ENCODE data around the gene IGSF23.
"Not testable (repeated sequence)": the region's sequence is repeated elsewhere in the genome, so short reads cannot be mapped to it uniquely, and the experiment has no call there.

The IGSF23 gene

DNA sequence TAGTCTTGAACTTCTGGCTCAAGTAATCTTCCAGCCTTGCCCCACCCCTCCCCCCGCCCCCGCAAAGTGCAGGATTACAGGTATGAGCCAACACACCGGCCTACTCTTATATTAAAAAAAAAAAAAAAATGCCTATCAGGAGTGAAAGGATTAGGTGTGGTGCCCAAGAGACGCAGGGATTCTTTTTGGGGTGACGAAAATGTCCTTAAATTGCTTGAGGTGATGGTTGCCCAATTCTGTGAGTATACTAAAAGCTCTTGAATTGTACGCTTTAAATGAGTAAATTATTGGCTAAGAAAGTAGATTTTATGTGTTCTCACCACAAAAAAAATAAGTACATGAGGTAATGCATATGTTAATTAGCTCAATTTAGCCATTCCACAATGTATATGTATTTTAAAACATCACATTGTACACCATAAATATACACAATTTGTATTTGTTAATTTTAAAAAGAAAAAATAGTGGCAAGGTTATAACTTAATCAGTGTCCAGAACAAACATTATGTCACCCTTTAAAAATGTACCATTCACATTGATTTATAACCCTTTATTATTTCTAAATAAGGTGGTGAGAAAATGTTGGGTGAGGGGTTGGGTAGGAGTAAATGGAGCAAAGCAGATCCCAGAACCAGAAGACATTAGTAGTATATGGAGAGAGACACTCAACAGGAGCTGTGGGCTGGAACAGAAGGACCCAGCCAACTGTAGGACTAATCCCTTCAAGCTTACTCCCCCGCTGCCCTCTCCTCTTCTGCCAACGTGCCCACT lies 3.9 kb downstream of the IGSF23 start:
- DNase-seq = no peak

DNA sequence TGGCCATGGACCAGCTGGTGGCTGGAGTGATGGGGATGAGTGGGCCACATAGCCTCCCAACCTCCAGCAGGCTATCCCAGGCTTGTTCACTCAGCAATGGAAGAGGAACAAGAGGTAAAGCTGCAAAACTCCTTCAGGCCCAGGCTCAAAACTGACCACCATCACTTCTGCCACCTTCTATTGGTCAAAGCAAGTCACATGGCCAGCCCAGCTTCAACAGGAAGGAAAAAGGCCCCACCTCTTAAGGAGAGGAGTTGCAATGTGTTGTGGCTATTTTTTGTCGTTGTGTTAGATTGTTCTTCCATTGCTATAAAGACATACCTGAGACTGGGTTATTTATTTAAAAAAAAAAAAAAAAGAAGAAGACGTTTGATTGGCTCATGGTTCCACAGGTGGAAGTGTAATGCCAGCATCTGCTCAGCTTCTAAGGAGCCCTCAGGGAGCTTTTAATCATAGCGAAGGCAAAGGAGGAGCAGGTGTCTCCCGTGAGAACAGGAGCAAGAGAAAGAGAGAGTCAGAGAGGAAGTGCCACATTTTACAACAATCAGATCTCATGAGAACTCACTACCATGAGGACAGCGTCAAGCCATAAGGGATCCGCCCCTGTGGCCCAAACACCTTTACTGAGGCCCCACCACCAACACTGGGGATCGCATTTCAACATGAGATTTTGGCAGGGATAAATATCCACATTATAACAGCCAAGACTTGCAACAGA lies 5.4 kb downstream of the IGSF23 start:
- DNase-seq = no peak

DNA sequence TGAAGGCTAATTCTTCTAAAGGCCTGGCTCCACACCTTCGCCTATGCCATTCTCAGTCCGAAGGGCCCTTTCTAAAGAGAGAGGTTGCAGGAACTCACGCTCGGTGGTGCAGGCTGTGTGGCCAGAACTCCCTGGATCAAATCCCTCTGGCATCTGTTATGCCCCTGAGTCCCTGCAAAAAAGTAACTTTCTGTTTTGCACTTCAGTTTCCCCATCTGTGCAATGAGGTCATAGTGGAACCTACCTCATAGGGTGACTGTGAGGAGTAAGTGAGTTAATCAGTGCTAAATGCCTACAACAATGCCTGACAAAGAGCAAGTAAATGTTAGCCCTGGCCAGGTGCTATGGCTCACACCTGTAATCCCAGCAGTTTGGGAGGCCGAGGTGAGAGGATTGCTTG lies 7.3 kb downstream of the IGSF23 start:
- DNase-seq = no peak

GRCh38 chr19:44621367-44621766 lies 8.0 kb downstream of the IGSF23 start:
- no peak for DNase-seq

GRCh38 chr19:44623080-44623479 lies 9.7 kb downstream of the IGSF23 start:
- no peak for DNase-seq

DNA sequence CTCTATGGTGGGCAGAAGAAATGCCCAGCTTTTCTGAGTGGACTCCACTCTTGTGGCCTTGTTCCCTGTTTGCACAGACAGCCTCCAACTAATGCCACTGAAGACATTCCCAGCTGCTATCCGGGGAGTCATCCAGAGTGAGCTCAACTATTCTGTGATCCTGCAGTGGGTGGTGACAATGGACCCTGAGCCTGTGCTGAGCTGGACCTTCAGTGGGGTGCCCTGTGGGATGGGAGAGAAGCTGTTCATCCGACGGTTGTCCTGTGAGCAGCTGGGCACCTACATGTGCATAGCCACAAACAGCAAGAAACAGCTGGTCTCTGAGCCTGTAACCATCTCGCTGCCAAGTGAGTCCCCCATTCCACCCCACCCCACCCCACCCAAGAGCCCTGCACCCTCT lies 10.3 kb downstream of the IGSF23 start:
- DNase-seq = no peak

DNA sequence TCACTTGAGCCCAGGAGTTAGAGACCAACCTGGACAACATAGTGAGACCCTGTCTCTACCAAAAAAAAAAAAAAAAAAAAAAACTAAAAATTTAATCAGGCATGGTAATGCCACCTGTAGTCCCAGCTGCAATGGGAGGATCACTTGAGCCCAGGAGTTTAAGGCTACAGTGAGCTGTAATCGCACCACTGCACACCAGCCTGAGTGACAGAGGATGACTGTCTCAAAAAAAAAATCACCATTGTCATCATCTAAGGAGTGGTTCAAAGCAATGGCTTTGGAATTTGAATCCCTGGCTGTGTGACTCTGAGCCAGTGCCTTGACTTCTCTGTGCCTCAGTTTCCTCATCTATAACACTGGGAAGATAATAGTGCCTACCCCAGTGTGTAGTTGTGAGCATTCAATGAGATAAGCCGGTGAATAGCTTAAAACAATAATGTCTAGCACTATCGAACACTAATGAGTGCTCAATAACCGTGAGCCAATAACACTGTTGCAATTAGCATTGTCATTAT lies 11.5 kb downstream of the IGSF23 start:
- no peak for DNase-seq

- DNase-seq = not testable (repeated sequence)
Observed at GRCh38 chr19:44625637-44626036, 12.3 kb downstream of the IGSF23 start.

DNA sequence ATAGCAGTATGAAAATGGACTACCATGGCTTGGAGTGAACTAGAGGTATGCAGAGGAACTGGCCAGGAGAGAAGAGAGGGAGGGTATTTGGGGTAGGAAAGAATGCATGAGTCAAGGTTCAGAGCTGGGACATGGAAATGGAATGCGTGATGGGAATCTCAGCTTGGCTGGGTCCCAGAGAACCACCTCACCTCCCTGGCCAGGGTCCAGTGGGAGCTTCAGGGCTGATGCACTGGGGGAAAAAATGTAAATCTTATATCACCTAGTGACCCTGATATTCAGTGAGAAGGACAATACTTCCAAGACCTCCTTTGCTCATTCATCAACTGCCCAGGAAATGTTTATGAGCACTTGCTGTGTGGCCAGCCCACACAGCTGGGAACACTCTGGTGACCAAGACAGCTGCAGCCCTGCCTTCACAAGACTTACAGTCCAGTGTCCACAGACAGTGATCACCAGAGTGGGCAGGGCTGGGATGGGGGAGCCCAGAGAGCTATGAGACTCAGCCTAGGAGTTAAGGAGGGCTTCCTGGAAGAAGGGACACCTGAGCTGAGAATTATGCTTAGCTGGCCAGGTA lies 12.8 kb downstream of the IGSF23 start:
- no peak for DNase-seq

DNA sequence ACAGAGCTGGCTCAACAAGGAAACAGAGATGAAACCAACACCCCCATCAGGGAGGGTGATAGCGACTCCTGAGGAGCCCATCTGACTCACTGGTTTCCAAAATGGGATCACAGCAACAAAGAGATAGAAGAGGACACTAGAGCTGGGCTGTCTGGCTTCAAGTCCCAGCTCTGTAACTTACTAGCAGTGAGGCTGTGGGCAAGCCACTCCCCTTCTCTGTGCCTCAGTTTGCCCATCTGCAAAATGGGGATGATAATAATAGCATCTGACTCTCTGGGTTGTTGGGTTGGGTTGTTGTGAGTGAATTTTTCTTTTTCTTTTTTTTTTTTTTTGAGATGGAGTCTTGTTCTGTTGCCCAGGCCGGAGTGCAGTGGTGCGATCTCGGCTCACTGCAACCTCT lies 14.3 kb downstream of the IGSF23 start:
- no peak for DNase-seq

GRCh38 chr19:44628793-44629192 lies 15.4 kb downstream of the IGSF23 start:
- DNase-seq = no peak

DNA sequence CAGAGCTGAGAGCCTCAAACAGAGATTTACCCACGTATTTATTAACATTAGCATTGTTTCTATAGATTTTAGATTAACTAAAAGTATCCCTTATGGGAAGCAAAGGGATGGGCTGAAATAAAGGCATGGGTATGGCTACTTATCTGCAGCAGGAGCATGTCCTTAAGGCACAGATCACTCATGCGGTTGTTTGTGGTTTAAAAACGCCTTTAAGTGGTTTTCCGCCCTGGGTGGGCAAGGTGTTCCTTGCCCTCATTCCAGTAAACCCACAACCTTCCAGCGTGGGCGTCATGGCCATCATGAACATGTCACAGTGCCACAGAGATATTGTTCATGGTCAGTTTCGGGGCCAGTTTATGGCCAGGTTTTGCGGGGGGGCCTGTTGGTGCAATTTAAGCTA lies 18.2 kb downstream of the IGSF23 start:
- DNase-seq = not testable (repeated sequence)

- DNase-seq = not testable (repeated sequence)
Observed at GRCh38 chr19:44634058-44634457, 20.7 kb downstream of the IGSF23 start.

- no peak for DNase-seq
Observed at GRCh38 chr19:44634785-44635184, 21.4 kb downstream of the IGSF23 start.

DNA sequence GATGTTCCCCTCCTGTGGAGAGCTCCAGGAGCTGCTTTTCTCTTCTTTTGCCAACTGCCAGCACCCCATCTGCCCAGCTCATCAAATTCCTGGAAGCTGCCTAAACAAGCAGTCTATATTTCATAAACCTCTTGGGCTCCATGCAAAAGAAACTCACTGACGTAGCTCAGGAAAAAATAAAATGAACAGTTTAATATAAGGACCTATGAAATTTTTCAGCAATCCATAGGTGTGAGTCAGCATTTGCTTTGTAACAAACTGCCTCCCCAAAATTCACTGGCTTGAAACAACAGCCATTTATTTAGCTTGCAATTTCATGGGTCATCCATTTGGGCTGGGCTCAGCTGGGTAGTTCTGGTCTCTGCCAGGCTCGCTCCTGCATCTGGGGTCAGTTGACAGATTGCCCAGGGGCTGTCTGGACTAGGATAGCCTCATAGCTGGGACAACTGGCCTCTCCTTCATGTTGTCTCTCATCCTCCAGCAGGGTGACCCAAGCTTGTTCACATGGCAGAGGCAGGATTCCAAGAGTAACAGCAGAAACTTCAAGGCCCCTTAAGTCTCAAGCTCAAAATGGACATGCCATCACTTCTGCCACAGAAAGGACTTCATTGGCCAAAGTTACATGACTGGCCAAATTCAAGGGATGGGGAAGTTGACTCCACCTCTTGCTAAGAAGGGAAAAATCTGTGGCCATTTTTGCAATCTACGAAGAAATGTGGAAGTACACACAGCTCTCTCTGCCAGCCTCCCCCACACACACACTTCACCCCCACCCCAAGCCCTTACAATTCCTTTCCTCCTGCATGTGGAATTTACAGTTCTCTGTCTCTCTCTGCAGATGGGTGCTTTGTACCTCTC lies 22.4 kb downstream of the IGSF23 start:
- DNase-seq = no peak

GRCh38 chr19:44636439-44637389 lies 23.4 kb downstream of the IGSF23 start:
- DNase-seq = no peak

- no peak for DNase-seq
Observed at GRCh38 chr19:44637390-44637764, 24.0 kb downstream of the IGSF23 start.

DNA sequence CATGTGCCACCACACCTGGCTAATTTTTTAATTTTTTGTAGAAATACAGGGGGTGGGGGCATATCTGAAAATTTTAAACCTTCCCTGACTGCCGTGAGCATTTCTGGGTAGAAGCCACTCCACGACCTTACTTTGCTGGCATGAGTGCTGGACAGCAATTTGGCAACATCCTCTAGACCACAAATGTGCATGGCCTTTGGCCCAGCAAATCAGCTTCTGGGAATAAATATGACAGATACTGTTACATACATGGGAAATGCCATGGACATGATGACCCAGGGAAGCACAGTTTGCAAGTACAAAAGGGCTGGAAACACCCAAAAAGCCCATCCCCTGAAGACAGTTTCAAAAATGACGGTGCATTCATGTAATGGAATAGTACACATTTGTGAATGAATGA lies 27.2 kb downstream of the IGSF23 start:
- DNase-seq = no peak

- no peak for DNase-seq
Observed at GRCh38 chr19:44641501-44642265, 28.3 kb downstream of the IGSF23 start.

GRCh38 chr19:44642377-44642776 lies 29.0 kb downstream of the IGSF23 start:
- no peak for DNase-seq

Data from stimulated activated naive CD4-positive, alpha-beta T cell treated with Interleukin-2 at 50 U/mL for 16 hours (primary cell).